OCI-LY3 (cell line): ENCODE measurements around the gene AMPD2.

Experiments used
- H2AFZ ChIP-seq: fragments of 200-600, 300-600 bp; shearing (Covaris generic); 2 replicates; pipeline ENCODE4 v1.6.0; 2014; ENCODE audit warnings: antibody characterized with exemption, low read depth, low read length
- H3K27ac ChIP-seq: fragments of 200-600, 300-600 bp; sonication (generic); 2 replicates; pipeline ENCODE4 v1.5.1; 2014; ENCODE audit warnings: mild to moderate bottlenecking, low read length, moderate library complexity, mixed read lengths
- H3K27me3 ChIP-seq: fragments of 200-600, 300-600 bp; sonication (generic); 2 replicates; pipeline ENCODE4 v1.6.1; 2014; ENCODE audit warnings: low read depth, low read length, mixed read lengths
- H3K36me3 ChIP-seq: fragments of 200-600, 300-600 bp; sonication (generic); replicated peaks from 2 replicates; pipeline ENCODE3; 2014; ENCODE audit warnings: low read depth, low read length, mixed read lengths
- H3K4me1 ChIP-seq: fragments of 300-600, 200-600 bp; sonication (generic); 2 replicates; pipeline ENCODE4 v1.6.1; 2014; ENCODE audit warnings: low read length, mixed read lengths
- H3K4me2 ChIP-seq: fragments of 200-600, 300-600 bp; sonication (generic); 2 replicates; pipeline ENCODE4 v1.6.1; 2014; ENCODE audit warnings: low read length, mixed read lengths
- H3K4me3 ChIP-seq: fragments of 300-600, 200-600 bp; sonication (generic); 2 replicates; pipeline ENCODE4 v1.5.1; 2014; ENCODE audit warnings: antibody characterized with exemption, mild to moderate bottlenecking, low read length, moderate library complexity
- H3K79me2 ChIP-seq: fragments of 300-600, 200-600 bp; shearing (Covaris generic); 2 replicates; pipeline ENCODE4 v1.6.1; 2014; ENCODE audit warnings: mild to moderate bottlenecking, low read length, mixed read lengths
- H3K9ac ChIP-seq: fragments of 300-600, 200-600 bp; shearing (Covaris generic); 2 replicates; pipeline ENCODE4 v1.6.0; 2014; ENCODE audit warnings: mild to moderate bottlenecking, low read length, moderate library complexity
- H3K9me3 ChIP-seq: fragments of 200-600, 300-600 bp; shearing (Covaris generic); 2 replicates; pipeline ENCODE4 v1.6.1; 2014; ENCODE audit warnings: low read length, mixed read lengths; ENCODE audit not compliant: insufficient read depth
- H4K20me1 ChIP-seq: fragments of 200-600, 300-600 bp; sonication (generic); 2 replicates; pipeline ENCODE4 v1.6.1; 2016; ENCODE audit warnings: low read length, mixed read lengths; ENCODE audit not compliant: insufficient read depth
- CTCF ChIP-seq: fragments of 200-600, 300-600 bp; sonication (generic); IDR thresholded peaks from 2 replicates; pipeline ENCODE4 v1.5.1; 2014; ENCODE audit warnings: antibody characterized with exemption, low read length, low read depth
- EZH2phosphoT487 ChIP-seq: fragments of 200-600 bp; shearing (Covaris generic); IDR thresholded peaks from 2 replicates; pipeline ENCODE4 v1.6.1; 2018; ENCODE audit warnings: antibody characterized with exemption, mixed run types, low read depth

Gene AMPD2

GRCh38 chr1:109589679-109590078 lies 30.0 kb upstream of the AMPD2 start:
- peaks cover 22% of the 10 kb centered on the region for H3K36me3 ChIP-seq
- no peak overlapping the region for H3K4me3 ChIP-seq

GRCh38 chr1:109592916-109593315 lies 26.7 kb upstream of the AMPD2 start:
- TF ChIP-seq CTCF = no peak
- TF ChIP-seq EZH2phosphoT487 = no peak
- Histone ChIP-seq H3K79me2 (no peaks in the 10 kb centered on the region), H4K20me1 (no peaks in the 10 kb centered on the region)

More at GRCh38 chr1:109589679-109590078, 30.0 kb upstream of the AMPD2 start:
- Histone ChIP-seq H4K20me1 (no peaks in the 10 kb centered on the region), H3K27ac (no peak overlapping the region), H2AFZ (no peak overlapping the region), H3K9ac (no peak overlapping the region), H3K4me2 (no peak overlapping the region), H3K79me2 (no peaks in the 10 kb centered on the region), H3K4me1 (no peaks in the 10 kb centered on the region), H3K9me3 (no peaks in the 10 kb centered on the region), H3K27me3 (no peaks in the 10 kb centered on the region)
- TF ChIP-seq CTCF (no peak), EZH2phosphoT487 (no peak)

GRCh38 chr1:109595531-109595930 lies 24.1 kb upstream of the AMPD2 start:
- Histone ChIP-seq H3K79me2 (no peaks in the 10 kb centered on the region), H2AFZ (no peak overlapping the region), H3K36me3 (peaks cover 9% of the 10 kb centered on the region), H3K27ac (no peak overlapping the region), H3K27me3 (no peaks in the 10 kb centered on the region), H3K4me1 (no peaks in the 10 kb centered on the region), H3K4me3 (no peak overlapping the region), H4K20me1 (no peaks in the 10 kb centered on the region), H3K4me2 (no peak overlapping the region), H3K9ac (no peak overlapping the region), H3K9me3 (no peaks in the 10 kb centered on the region)
- TF ChIP-seq CTCF = no peak
- TF ChIP-seq EZH2phosphoT487 = no peak

More at GRCh38 chr1:109592916-109593315, 26.7 kb upstream of the AMPD2 start:
- Histone ChIP-seq H3K9ac (no peak overlapping the region), H3K4me3 (no peak overlapping the region), H3K27me3 (no peaks in the 10 kb centered on the region), H3K36me3 (peaks cover 13% of the 10 kb centered on the region), H3K4me1 (no peaks in the 10 kb centered on the region), H3K4me2 (no peak overlapping the region), H3K9me3 (no peaks in the 10 kb centered on the region), H3K27ac (no peak overlapping the region), H2AFZ (no peak overlapping the region)

- H3K36me3 ChIP-seq = peaks cover 6% of the 10 kb centered on the region
- no peak overlapping the region for H2AFZ ChIP-seq
- H3K4me2 ChIP-seq = no peak overlapping the region
- H3K4me1 ChIP-seq = no peaks in the 10 kb centered on the region
- no peaks in the 10 kb centered on the region for H3K9me3 ChIP-seq
- no peaks in the 10 kb centered on the region for H3K27me3 ChIP-seq
- no peak overlapping the region for H3K27ac ChIP-seq
- no peaks in the 10 kb centered on the region for H4K20me1 ChIP-seq
- H3K9ac ChIP-seq = no peak overlapping the region
- H3K79me2 ChIP-seq = no peaks in the 10 kb centered on the region
- H3K4me3 ChIP-seq = no peak overlapping the region
- TF ChIP-seq CTCF (no peak), EZH2phosphoT487 (no peak)
Measured at GRCh38 chr1:109598156-109598555, 21.5 kb upstream of the AMPD2 start.
